Colonic mucosa (tissue), 4 donors: ENCODE data around the gene EZH2. TPM values are rescaled to one million over a fixed set of nuclear protein-coding genes. Genes with fewer than 3 reads are reported as not detected.

Source experiments
- DNase-seq: peaks from one replicate; pipeline ENCODE4 v3.0.0-alpha.2; 2020
- H3K27ac ChIP-seq: fragments of 200-600 bp; one replicate; pipeline ENCODE4 v1.8.0; 2021
- H3K27me3 ChIP-seq: fragments of 200-600 bp; one replicate; pipeline ENCODE4 v1.8.0; 2021
- H3K36me3 ChIP-seq: fragments of 200-600 bp; one replicate; pipeline ENCODE4 v1.8.0; 2021
- H3K4me1 ChIP-seq: fragments of 200-600 bp; one replicate; pipeline ENCODE4 v1.8.0; 2021; ENCODE audit warnings: mild to moderate bottlenecking
- H3K4me3 ChIP-seq: fragments of 200-600 bp; one replicate; pipeline ENCODE4 v1.8.0; 2021
- H3K9ac ChIP-seq, 2 donors: one replicate each; pipeline ENCODE4 v1.7.0; 2013; ENCODE audit warnings: control low read depth in 2 of 2, low read depth in 2 of 2, low read length in 2 of 2
- H3K9me3 ChIP-seq: fragments of 200-600 bp; one replicate; pipeline ENCODE4 v1.8.0; 2021
- intact Hi-C: fragments of 100-400 bp; cut with DNase I; formaldehyde crosslinking; loops from one replicate; pipeline ENCODE4 v1.14.1; 2022
- total RNA-seq, 2 donors: library from RNA; stranded (reverse); fragmentation: NEBNext Ultra II Directional in 1 of 2; extraction: Animal tissue kit (Norgen Biotek cat#: 25700) in 1 of 2; gene quantifications; one replicate each; pipeline ENCODE4 v1.2.1, GENCODE V29; 2021
- TF ChIP-seq, protein P1 (sequence below): fragments of 200-600 bp; IDR thresholded peaks from one replicate; pipeline ENCODE4 v1.8.0; 2022; ENCODE audit warnings: antibody characterized with exemption, mild to moderate bottlenecking
- donor health status: healthy.
- donor health status: DM: no; HTN: no; CAD: no.
- donor health status: DM: no; HTN: no; CAD: no.

EZH2 gene
- total RNA-seq, 2 donors from 2014 or later, result 13.4 to 31.7 TPM

DNA sequence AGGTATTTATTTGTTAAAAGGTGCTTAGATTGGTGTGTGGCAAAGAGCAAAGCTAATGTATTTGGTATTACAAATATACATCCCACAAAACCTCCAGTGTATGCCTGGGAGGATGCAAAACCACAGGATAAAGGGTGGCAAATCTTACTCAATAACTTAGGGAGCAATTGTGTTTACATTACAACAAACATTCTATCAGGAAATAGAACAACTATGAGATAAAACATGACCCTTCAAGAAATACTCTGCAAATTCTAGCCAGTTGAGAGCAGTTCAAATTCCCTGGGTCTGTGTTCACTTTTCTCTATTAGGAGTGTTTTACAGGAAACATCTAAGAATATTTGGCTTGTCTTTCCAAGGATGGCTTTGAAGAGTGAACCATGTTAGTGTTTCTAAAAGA is 120.5 kb downstream of the EZH2 start:
- Histone ChIP-seq H3K9me3 (no peaks in the 10 kb centered on the region), H3K36me3 (no peaks in the 10 kb centered on the region), H3K4me1 (no peaks in the 10 kb centered on the region), H3K9ac (no peak overlapping the region), H3K27ac (no peak overlapping the region), H3K27me3 (no peaks in the 10 kb centered on the region), H3K4me3 (no peak overlapping the region)
- TF ChIP-seq, protein P1, sequence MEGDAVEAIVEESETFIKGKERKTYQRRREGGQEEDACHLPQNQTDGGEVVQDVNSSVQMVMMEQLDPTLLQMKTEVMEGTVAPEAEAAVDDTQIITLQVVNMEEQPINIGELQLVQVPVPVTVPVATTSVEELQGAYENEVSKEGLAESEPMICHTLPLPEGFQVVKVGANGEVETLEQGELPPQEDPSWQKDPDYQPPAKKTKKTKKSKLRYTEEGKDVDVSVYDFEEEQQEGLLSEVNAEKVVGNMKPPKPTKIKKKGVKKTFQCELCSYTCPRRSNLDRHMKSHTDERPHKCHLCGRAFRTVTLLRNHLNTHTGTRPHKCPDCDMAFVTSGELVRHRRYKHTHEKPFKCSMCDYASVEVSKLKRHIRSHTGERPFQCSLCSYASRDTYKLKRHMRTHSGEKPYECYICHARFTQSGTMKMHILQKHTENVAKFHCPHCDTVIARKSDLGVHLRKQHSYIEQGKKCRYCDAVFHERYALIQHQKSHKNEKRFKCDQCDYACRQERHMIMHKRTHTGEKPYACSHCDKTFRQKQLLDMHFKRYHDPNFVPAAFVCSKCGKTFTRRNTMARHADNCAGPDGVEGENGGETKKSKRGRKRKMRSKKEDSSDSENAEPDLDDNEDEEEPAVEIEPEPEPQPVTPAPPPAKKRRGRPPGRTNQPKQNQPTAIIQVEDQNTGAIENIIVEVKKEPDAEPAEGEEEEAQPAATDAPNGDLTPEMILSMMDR, result no peak
- DNase-seq, result no peak
- intact Hi-C loops, result no loop called here

DNA sequence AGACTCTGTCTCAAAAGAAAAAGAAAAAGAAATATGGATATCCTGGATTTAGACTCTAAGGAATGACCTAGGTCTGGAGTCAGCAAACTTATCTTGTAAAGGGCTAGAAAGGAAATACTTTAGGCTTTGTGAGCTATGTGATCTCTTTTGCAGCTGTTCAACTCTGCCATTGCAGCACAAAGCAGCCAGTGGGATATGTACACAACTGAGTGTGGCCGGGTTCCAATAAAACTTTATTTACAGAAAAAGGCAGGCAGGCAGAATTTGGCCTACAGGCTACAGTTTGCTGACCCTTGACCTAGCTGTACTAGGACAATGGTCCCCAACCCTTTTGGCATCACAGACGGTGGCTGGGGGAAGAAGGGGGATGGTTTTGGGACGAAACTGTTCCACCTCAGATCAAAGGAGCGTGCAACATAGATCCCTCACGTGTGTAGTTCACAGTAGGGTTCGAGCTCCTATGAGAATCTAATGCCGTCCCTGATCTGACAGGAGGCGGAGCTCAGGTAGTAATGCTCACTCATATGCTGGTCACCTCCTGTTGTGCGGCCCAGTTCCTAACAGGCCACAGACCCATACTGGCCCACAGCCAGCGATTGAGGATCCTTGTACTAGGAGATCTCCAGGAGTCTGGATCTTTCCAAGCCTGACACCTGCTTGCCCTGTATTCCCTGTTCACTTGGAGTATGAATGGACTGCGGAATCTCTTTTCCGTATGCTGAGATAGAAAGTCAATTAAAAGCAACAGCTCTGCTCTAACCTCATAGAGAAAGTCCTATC is 122.4 kb downstream of the EZH2 start:
- H3K27me3 ChIP-seq, result no peaks in the 10 kb centered on the region
- no peaks in the 10 kb centered on the region for H3K4me1 ChIP-seq
- no peak overlapping the region for H3K27ac ChIP-seq
- DNase-seq, result no peak
- intact Hi-C loops, result no loop called here
- H3K9ac ChIP-seq, result no peak overlapping the region
- no peak overlapping the region for H3K4me3 ChIP-seq
- no peaks in the 10 kb centered on the region for H3K9me3 ChIP-seq
- TF ChIP-seq, protein P1, result no peak
- no peaks in the 10 kb centered on the region for H3K36me3 ChIP-seq

Other genes starting within 250 kb of the EZH2 start
- 10 to 100 TPM; 36.2 to 36.9 TPM for gene CUL1, start 185.4 kb downstream of the EZH2 start, total RNA-seq
- gene PDIA4, start 144.2 kb upstream of the EZH2 start, total RNA-seq, result 100 to 1,000 TPM; 218 to 485 TPM
- 1 to 10 TPM; 4.8 to 5.4 TPM for gene ZNF786, start 206.4 kb upstream of the EZH2 start, total RNA-seq
- gene ZNF425, start 242.0 kb upstream of the EZH2 start, total RNA-seq, result 1 to 10 TPM in 1 of 2 donors, under 1 TPM in 1; 0.96 to 1.0 TPM